ENCODE measurements around the gene POU2F1.

DNA sequence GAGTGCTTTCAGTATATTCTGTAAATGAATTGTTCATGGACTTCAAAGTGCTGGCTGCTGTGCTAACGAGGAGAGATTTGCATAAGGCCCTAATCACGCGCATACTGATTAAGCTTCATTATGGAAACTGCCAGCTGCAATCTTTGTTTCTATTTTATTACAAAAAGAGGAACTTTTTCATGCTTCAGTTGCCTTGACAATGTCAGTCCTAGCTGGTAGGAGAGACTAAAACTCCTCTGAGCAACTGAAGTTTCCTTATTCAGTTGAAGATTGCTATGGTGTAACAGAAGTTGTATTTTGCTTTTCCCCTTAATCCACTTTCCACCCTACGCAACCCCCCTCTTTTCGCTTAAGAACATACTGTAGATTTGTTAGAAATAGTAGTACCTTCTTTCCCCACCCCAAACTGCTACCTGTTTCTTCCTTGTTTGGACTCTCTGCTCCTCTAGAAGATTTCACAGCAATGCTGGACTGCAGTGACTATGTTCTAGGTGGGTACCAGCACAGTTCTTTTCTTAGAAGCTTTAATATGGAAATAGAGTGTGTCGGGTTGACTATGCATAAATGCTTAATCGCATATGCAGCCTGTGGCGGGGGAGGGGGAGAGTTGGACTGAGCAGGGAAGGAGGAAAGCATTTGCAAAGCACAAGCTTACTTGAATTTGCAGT lies 108.3 kb downstream of the POU2F1 start:
- TF ChIP-seq, protein P1, sequence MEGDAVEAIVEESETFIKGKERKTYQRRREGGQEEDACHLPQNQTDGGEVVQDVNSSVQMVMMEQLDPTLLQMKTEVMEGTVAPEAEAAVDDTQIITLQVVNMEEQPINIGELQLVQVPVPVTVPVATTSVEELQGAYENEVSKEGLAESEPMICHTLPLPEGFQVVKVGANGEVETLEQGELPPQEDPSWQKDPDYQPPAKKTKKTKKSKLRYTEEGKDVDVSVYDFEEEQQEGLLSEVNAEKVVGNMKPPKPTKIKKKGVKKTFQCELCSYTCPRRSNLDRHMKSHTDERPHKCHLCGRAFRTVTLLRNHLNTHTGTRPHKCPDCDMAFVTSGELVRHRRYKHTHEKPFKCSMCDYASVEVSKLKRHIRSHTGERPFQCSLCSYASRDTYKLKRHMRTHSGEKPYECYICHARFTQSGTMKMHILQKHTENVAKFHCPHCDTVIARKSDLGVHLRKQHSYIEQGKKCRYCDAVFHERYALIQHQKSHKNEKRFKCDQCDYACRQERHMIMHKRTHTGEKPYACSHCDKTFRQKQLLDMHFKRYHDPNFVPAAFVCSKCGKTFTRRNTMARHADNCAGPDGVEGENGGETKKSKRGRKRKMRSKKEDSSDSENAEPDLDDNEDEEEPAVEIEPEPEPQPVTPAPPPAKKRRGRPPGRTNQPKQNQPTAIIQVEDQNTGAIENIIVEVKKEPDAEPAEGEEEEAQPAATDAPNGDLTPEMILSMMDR (conservative IDR thresholded peaks at IDR 0.05), result no peak
- TF ChIP-seq EZH2 (IDR thresholded peaks at IDR 0.05; ENCODE audit: low read depth), result no peak
